Activated CD4-positive, alpha-beta memory T cell treated with anti-CD3 and anti-CD28 coated beads for 36 hours (primary cell): ENCODE results near the gene CDC14B. TPM values are rescaled to one million over a fixed set of nuclear protein-coding genes. Genes with fewer than 3 reads are reported as not detected.

Source experiments
- CTCF ChIA-PET: fragments of 350-600 bp; sonication (Branson Sonifier 250); formaldehyde crosslinking; loops from one replicate; lab custom pipeline; 2021; ENCODE audit warnings: antibody characterized with exemption, inconsistent platforms; lab: Charles Lee
- POLR2A ChIA-PET: fragments of 350-600 bp; sonication (Branson Sonifier 250); formaldehyde crosslinking; loops from one replicate; lab custom pipeline; 2021; ENCODE audit warnings: antibody characterized with exemption; lab: Charles Lee
- DNase-seq: peaks from one replicate; pipeline ENCODE4 v3.0.0-alpha.2; 2020
- H3K27ac Mint-ChIP-seq: one replicate; pipeline ENCODE4 v1.8.0; 2021; ENCODE audit warnings: mixed read lengths
- H3K27me3 Mint-ChIP-seq: one replicate; pipeline ENCODE4 v1.8.0; 2021; ENCODE audit warnings: mixed read lengths
- H3K36me3 Mint-ChIP-seq: one replicate; pipeline ENCODE4 v1.8.0; 2021; ENCODE audit warnings: mixed read lengths
- H3K4me1 Mint-ChIP-seq: one replicate; pipeline ENCODE4 v1.8.0; 2021; ENCODE audit warnings: low read depth, mixed read lengths
- H3K4me3 Mint-ChIP-seq: one replicate; pipeline ENCODE4 v1.8.0; 2021; ENCODE audit warnings: mild to moderate bottlenecking, mixed read lengths
- H3K9me3 Mint-ChIP-seq: one replicate; pipeline ENCODE4 v1.8.0; 2021; ENCODE audit warnings: mixed read lengths
- intact Hi-C: fragments of 100-400 bp; cut with micrococcal nuclease; formaldehyde crosslinking; loops from one replicate; pipeline ENCODE4 v1.15.1; 2023
- total RNA-seq, 2 experiments: library from RNA; stranded (reverse); gene quantifications; one replicate each; pipeline ENCODE4 v1.2.3, GENCODE V29; 2021

The CDC14B gene
- total RNA-seq, 2 experiments from 2014 or later = 2.3 to 2.8 TPM

GRCh38 chr9:96484521-96484931 is 135.1 kb downstream of the CDC14B start:
- Mint-ChIP-seq H3K27me3 (no peaks in the 10 kb centered on the region), H3K9me3 (no peaks in the 10 kb centered on the region), H3K36me3 (peaks cover 44% of the 10 kb centered on the region), H3K4me3 (no peak overlapping the region), H3K4me1 (peaks cover 41% of the 10 kb centered on the region), H3K27ac (peak overlapping the region; percentile 73)
- DNase-seq = peak; percentile 35
- POLR2A ChIA-PET = no interaction called here
- CTCF ChIA-PET = interaction anchor here (0.6 kb wide), 1 partner anchor 82 kb away, joined by 3 read pairs; no protein-coding TSS in a partner anchor
- intact Hi-C loops = loop anchor here (1.0 to 2.0 kb wide), 5 partner anchors 8 to 81 kb away; partner anchors contain the start of genes HABP4 and ZNF367

- H3K4me1 Mint-ChIP-seq = peaks cover 44% of the 10 kb centered on the region
- H3K4me3 Mint-ChIP-seq = no peak overlapping the region
- H3K27ac Mint-ChIP-seq = peak overlapping the region; percentile 73
- CTCF ChIA-PET = interaction anchor here (0.6 kb wide), 1 partner anchor 79 kb away, joined by 3 read pairs; no protein-coding TSS in a partner anchor
- POLR2A ChIA-PET = no interaction called here
- intact Hi-C loops = loop anchor here (1.0 to 2.0 kb wide), 5 partner anchors 8 to 81 kb away; partner anchors contain the start of genes HABP4 and ZNF367
- no peaks in the 10 kb centered on the region for H3K9me3 Mint-ChIP-seq
- peaks cover 40% of the 10 kb centered on the region for H3K36me3 Mint-ChIP-seq
- no peak for DNase-seq
- no peaks in the 10 kb centered on the region for H3K27me3 Mint-ChIP-seq
These were observed 135.8 kb downstream of the CDC14B start for GRCh38 chr9:96483733-96484390.

DNA sequence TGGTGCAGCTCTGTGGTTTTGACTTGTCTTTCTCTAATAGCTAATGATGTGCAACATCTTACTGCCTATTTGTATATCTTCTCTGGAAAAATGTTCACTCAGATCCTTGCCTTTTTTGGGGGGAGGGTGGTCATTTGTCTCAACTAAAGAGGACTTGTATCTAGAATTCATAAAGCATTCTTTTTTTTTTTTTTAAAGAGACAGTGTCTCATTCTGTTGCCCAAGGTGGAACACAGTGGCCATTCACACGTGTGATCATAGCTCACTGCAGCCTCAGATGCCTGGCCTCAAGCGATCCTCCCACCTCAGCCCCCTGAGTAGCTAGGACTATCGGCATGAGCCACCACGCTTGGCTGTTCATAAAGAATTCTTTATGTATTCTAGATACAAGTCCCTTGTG is 136.4 kb downstream of the CDC14B start:
- intact Hi-C loops = no loop called here
- Mint-ChIP-seq H3K9me3 (no peaks in the 10 kb centered on the region), H3K4me1 (peaks cover 50% of the 10 kb centered on the region), H3K27me3 (no peaks in the 10 kb centered on the region), H3K27ac (no peak overlapping the region), H3K36me3 (peaks cover 36% of the 10 kb centered on the region), H3K4me3 (no peak overlapping the region)
- ChIA-PET CTCF (no interaction called here), POLR2A (no interaction called here)
- DNase-seq = no peak

GRCh38 chr9:96482476-96482875 is 137.2 kb downstream of the CDC14B start:
- Mint-ChIP-seq H3K27ac (no peak overlapping the region), H3K36me3 (peaks cover 35% of the 10 kb centered on the region), H3K4me1 (peaks cover 56% of the 10 kb centered on the region), H3K27me3 (no peaks in the 10 kb centered on the region), H3K4me3 (no peak overlapping the region), H3K9me3 (no peaks in the 10 kb centered on the region)
- intact Hi-C loops = no loop called here
- ChIA-PET CTCF (no interaction called here), POLR2A (no interaction called here)
- no peak for DNase-seq

DNA sequence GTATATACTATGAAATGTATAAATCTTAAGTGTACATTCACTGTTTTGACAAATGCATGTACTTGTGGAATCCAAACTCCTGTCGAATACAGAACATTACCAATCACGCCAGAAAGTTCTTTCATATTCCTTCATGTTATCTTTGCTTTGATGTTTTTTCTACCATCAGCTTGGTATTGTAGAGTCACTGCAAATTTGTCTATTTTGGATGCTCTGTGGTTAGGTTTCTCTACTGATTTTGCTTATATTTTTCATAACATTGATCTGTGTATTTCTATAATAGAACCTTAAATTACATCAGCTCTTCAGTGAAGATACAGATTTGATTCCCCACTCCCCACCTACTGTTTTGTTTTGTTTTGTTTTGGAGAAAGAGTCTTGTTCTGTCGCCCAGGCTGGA is 138.9 kb downstream of the CDC14B start:
- H3K9me3 Mint-ChIP-seq = no peaks in the 10 kb centered on the region
- ChIA-PET POLR2A (no interaction called here), CTCF (interaction anchor here (1.3 kb wide), 1 partner anchor 85 kb away, joined by 3 read pairs; no protein-coding TSS in a partner anchor)
- no peak overlapping the region for H3K4me3 Mint-ChIP-seq
- intact Hi-C loops = no loop called here
- DNase-seq = no peak
- no peaks in the 10 kb centered on the region for H3K27me3 Mint-ChIP-seq
- peaks cover 62% of the 10 kb centered on the region for H3K4me1 Mint-ChIP-seq
- peaks cover 29% of the 10 kb centered on the region for H3K36me3 Mint-ChIP-seq
- H3K27ac Mint-ChIP-seq = no peak overlapping the region

- Mint-ChIP-seq H3K4me1 (peaks cover 44% of the 10 kb centered on the region), H3K9me3 (no peaks in the 10 kb centered on the region), H3K4me3 (no peak overlapping the region), H3K27me3 (no peaks in the 10 kb centered on the region), H3K27ac (peak overlapping the region; percentile 91), H3K36me3 (peaks cover 26% of the 10 kb centered on the region)
- ChIA-PET CTCF (interaction anchor here (0.6 to 1.0 kb wide), 5 partner anchors 8 to 174 kb away, joined by 3 to 4 read pairs (median 3); no protein-coding TSS in a partner anchor), POLR2A (interaction anchor here (1.3 to 2.3 kb wide), 3 partner anchors 13 to 87 kb away, joined by 9 to 11 read pairs (median 10); partner anchors contain the start of gene HABP4)
- peak; percentile 61 for DNase-seq
- intact Hi-C loops = loop anchor here (1.0 to 10.0 kb wide), 5 partner anchors 12 to 464 kb away; no protein-coding TSS in a partner anchor
These were observed 140.7 kb downstream of the CDC14B start for GRCh38 chr9:96478829-96479371.

GRCh38 chr9:96476591-96476990 is 143.1 kb downstream of the CDC14B start:
- H3K9me3 Mint-ChIP-seq = no peaks in the 10 kb centered on the region
- intact Hi-C loops = loop anchor here (1.0 to 10.0 kb wide), 3 partner anchors 8 to 462 kb away; no protein-coding TSS in a partner anchor
- CTCF ChIA-PET = interaction anchor here (1.3 to 1.4 kb wide), 3 partner anchors 35 to 173 kb away, joined by 3 to 7 read pairs (median 7); no protein-coding TSS in a partner anchor
- DNase-seq = peak; percentile 28
- peak overlapping the region; percentile 63 for H3K27ac Mint-ChIP-seq
- peaks cover 16% of the 10 kb centered on the region for H3K36me3 Mint-ChIP-seq
- no peaks in the 10 kb centered on the region for H3K27me3 Mint-ChIP-seq
- POLR2A ChIA-PET = interaction anchor here (1.2 kb wide), 1 partner anchor 90 kb away, joined by 3 read pairs; no protein-coding TSS in a partner anchor
- peaks cover 29% of the 10 kb centered on the region for H3K4me1 Mint-ChIP-seq
- no peak overlapping the region for H3K4me3 Mint-ChIP-seq

DNA sequence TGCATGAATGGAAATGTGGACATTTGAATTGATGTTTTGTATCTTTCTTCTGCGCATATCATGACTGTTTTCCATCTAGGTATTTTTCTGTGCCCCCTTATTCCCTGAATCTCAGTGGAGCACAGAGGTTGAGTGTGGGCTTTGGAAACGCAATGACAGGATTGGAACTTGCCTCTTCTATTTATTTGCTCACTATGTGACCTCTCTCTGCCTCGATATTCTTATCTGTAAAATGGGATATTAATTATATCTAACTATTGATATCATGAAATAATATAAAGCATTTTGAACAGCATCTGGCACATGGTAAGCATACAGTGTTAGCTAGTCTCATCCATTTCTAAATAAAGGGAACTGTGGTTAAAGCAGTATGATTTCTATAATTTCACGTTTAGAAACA is 143.6 kb downstream of the CDC14B start:
- Mint-ChIP-seq H3K4me3 (no peak overlapping the region), H3K36me3 (peaks cover 20% of the 10 kb centered on the region), H3K27me3 (no peaks in the 10 kb centered on the region), H3K4me1 (peaks cover 29% of the 10 kb centered on the region), H3K9me3 (no peaks in the 10 kb centered on the region), H3K27ac (no peak overlapping the region)
- intact Hi-C loops = loop anchor here (1.0 to 10.0 kb wide), 3 partner anchors 8 to 461 kb away; no protein-coding TSS in a partner anchor
- ChIA-PET CTCF (interaction anchor here (1.2 kb wide), 1 partner anchor 9 kb away, joined by 3 read pairs; no protein-coding TSS in a partner anchor), POLR2A (no interaction called here)
- no peak for DNase-seq

DNA sequence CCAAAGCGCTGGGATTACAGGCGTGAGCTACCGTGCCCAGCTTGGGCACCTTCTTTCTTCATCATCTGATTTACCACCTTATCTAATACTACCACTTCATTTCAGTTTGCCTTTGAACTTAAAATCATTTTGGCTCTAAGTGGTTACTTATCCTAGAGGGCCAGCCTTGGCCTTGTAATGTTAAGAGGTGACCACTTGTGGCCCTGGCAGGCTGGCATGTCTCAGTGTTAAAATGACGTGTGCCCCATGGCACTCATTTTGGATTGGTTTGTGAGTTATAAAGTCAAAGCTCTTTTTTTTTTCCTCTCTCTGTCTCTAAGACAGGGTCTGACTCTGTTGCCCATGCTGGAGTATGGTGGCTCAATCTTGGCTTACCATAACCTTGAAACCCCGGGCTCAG is 151.9 kb downstream of the CDC14B start:
- no peaks in the 10 kb centered on the region for H3K9me3 Mint-ChIP-seq
- CTCF ChIA-PET = interaction anchor here (0.8 to 1.2 kb wide), 2 partner anchors 18 to 98 kb away, joined by 3 read pairs; partner anchors contain the start of gene HABP4
- no peak for DNase-seq
- no peaks in the 10 kb centered on the region for H3K4me1 Mint-ChIP-seq
- intact Hi-C loops = no loop called here
- no peaks in the 10 kb centered on the region for H3K27me3 Mint-ChIP-seq
- POLR2A ChIA-PET = interaction anchor here (0.5 kb wide), 1 partner anchor 813 kb away, joined by 3 read pairs; no protein-coding TSS in a partner anchor
- peaks cover 21% of the 10 kb centered on the region for H3K36me3 Mint-ChIP-seq
- no peak overlapping the region for H3K27ac Mint-ChIP-seq
- no peak overlapping the region for H3K4me3 Mint-ChIP-seq

- H3K4me3 Mint-ChIP-seq = no peak overlapping the region
- no peaks in the 10 kb centered on the region for H3K9me3 Mint-ChIP-seq
- H3K4me1 Mint-ChIP-seq = peaks cover 3% of the 10 kb centered on the region
- ChIA-PET POLR2A (no interaction called here), CTCF (no interaction called here)
- H3K27ac Mint-ChIP-seq = no peak overlapping the region
- intact Hi-C loops = no loop called here
- no peak for DNase-seq
- H3K27me3 Mint-ChIP-seq = no peaks in the 10 kb centered on the region
- H3K36me3 Mint-ChIP-seq = peaks cover 25% of the 10 kb centered on the region
These were observed 155.2 kb downstream of the CDC14B start for GRCh38 chr9:96464426-96464825.

DNA sequence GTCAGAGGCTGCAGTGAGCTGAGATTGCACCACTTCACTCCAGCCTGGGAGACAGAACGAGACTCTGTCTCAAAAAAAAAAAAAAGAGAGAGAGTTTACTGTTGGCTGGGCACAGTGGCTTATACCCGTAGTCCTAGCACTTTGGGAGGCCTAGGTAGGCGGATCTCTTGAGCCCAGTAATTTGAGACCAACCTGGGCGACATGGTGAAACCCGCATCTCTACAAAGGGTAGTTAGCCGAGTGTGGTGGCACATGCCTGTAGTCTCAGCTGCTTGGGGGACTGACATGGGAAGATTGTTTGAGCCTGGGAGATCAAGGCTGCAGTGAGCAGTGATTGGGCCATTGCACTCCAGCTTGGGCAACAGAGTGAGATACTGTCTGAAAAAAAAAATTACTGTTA is 157.1 kb downstream of the CDC14B start:
- H3K36me3 Mint-ChIP-seq = peaks cover 29% of the 10 kb centered on the region
- ChIA-PET POLR2A (no interaction called here), CTCF (no interaction called here)
- H3K4me1 Mint-ChIP-seq = peaks cover 7% of the 10 kb centered on the region
- intact Hi-C loops = no loop called here
- H3K9me3 Mint-ChIP-seq = no peaks in the 10 kb centered on the region
- no peaks in the 10 kb centered on the region for H3K27me3 Mint-ChIP-seq
- H3K4me3 Mint-ChIP-seq = no peak overlapping the region
- DNase-seq = no peak
- no peak overlapping the region for H3K27ac Mint-ChIP-seq

- Mint-ChIP-seq H3K4me1 (peaks cover 7% of the 10 kb centered on the region), H3K27ac (no peak overlapping the region), H3K4me3 (no peak overlapping the region), H3K36me3 (peaks cover 25% of the 10 kb centered on the region), H3K27me3 (no peaks in the 10 kb centered on the region), H3K9me3 (no peaks in the 10 kb centered on the region)
- POLR2A ChIA-PET = interaction anchor here (0.9 kb wide), 1 partner anchor 10 kb away, joined by 5 read pairs; no protein-coding TSS in a partner anchor
- CTCF ChIA-PET = no interaction called here
- intact Hi-C loops = no loop called here
- DNase-seq = no peak
These were observed 158.3 kb downstream of the CDC14B start for GRCh38 chr9:96461336-96461735.
